Measurements from ENCODE around the gene PABPC1L.

The PABPC1L gene

GRCh38 chr20:44901974-44902373 lies 7.9 kb upstream of the PABPC1L start:
- peak; percentile 40 for DNase-seq

DNA sequence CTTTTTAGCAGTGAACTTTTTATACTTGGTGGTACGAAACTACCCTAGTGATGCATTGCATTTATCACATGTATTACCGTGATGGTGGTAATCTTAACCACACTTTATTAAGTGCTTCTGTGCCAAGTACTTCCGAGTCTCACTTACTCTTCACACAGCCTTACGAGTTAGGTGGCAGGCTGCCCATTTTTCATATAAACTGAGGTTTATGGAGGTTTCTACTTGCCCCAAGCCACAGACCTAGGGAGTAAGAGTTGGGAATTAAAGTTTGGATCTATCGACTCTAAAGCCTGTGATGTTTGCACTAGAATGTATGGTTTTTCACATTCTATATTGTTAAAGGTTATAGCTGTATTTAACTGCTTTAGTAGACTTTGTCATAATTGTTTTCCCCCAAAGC lies 5.5 kb upstream of the PABPC1L start:
- no peak for DNase-seq

GRCh38 chr20:44908987-44909871 lies 631 bp upstream of the PABPC1L start:
- DNase-seq: no peak

GRCh38 chr20:44910690-44911262 lies 916 bp downstream of the PABPC1L start:
- no peak for DNase-seq

DNA sequence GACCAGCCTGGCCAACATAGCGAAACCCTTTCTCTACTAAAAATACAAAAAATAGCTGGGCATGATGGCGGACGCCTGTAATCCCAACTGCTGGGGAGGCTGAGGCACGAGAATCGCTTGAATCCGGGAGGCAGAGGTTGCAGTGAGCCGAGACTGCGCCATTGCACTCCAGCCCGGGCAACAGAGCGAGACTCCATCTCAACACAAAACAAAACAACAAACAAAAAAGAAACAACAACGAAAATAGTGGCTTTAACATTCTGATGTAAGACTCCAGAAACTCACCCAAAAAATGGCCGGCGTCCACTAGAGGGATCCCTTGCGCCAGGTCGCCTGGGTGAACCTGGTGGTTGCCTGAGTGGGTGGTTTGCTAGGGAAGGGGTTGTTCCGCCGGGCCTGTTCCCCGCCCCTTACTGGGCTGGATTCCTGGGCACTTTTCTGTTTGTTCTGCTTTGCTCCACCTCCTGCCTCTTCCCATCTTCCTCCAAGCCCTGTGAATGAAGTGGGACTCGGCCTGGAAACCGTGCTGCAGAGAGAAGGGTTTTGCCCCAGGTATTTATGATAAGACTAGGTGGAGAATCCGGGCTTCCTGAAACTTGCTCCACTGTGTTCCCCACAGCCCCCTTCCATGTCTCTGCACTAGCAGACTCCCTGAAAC lies 1.5 kb downstream of the PABPC1L start:
- DNase-seq: no peak

DNA sequence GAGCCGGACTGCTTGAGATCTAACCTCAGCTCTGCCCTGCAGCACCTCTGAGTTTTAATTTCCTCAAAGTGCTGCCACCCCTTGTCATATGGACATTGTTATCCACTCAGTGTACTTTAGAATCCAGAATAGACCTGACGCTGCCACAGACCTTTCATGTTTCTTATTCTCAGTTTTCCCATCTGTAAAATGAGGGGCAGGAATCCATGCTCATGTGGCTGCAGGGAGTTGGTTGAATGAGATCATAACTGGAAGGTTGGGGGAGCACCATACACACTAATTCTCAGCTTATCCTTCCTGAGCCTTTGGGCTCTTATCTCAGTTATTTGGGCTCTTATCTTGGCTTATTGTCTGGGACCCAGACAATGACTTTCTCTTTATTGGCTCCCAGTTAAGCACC lies 2.3 kb downstream of the PABPC1L start:
- DNase-seq: no peak

DNA sequence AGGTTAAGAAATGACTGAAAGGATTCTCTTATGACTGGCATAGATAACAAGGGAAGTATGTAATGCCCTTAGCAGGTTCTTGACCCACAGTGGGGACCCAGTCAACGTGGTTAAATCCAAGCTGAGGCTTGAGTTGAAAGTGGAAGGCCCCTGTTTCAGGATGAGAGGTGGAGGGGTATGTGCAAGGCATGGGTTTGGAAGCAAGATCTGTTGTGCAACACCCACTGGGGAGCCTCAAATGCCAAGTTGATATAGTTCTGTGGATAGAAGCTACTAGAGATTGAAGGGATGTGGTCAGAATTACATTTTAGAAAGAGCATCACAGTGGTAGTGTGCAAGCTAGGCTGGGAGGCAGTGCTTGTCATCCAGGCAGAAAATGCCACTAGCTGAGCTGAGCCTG lies 5.1 kb downstream of the PABPC1L start:
- DNase-seq: no peak

DNA sequence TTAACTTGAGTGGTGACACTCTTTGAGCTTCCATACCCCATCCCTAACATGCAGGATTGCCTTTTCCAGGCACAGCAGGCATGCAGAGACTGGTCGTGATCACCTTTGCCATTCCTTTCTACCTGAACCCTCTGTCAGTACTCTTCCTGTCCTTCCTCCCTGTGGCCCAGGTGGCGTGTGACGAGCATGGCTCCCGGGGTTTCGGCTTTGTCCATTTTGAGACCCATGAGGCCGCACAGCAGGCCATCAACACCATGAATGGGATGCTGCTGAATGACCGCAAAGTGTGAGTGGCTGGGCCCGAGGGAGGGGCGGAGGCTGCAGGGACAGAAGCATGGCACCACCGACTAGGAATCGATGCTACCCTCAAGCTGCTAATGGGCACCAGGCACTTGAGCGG lies 6.7 kb downstream of the PABPC1L start:
- DNase-seq: no peak

- DNase-seq: no peak
These were observed 7.5 kb downstream of the PABPC1L start for GRCh38 chr20:44917399-44917798.

- no peak for DNase-seq
These were observed 8.5 kb downstream of the PABPC1L start for GRCh38 chr20:44918342-44918741.

DNA sequence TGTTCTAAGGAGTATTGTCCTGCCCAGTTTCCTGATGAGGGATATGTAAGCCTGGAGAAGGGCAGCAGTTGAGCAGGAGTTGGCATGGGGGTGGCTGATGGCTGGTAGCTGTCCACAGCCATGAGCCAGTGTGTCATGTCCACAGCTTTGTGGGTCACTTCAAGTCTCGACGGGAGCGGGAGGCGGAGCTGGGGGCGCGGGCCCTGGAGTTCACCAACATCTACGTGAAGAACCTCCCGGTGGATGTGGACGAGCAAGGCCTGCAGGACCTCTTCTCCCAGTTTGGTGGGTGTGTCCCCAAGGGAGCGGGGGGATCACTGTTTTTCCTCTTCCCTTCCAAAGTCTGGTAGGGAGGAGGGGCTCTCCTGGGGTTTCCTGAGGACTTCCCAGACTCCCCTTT lies 8.9 kb downstream of the PABPC1L start:
- DNase-seq: no peak

GRCh38 chr20:44921447-44921846 lies 11.6 kb downstream of the PABPC1L start:
- no peak for DNase-seq

- DNase-seq: no peak
These were observed 14.7 kb downstream of the PABPC1L start for GRCh38 chr20:44924541-44924940.

GRCh38 chr20:44928595-44928994 lies 18.7 kb downstream of the PABPC1L start:
- DNase-seq: no peak

DNA sequence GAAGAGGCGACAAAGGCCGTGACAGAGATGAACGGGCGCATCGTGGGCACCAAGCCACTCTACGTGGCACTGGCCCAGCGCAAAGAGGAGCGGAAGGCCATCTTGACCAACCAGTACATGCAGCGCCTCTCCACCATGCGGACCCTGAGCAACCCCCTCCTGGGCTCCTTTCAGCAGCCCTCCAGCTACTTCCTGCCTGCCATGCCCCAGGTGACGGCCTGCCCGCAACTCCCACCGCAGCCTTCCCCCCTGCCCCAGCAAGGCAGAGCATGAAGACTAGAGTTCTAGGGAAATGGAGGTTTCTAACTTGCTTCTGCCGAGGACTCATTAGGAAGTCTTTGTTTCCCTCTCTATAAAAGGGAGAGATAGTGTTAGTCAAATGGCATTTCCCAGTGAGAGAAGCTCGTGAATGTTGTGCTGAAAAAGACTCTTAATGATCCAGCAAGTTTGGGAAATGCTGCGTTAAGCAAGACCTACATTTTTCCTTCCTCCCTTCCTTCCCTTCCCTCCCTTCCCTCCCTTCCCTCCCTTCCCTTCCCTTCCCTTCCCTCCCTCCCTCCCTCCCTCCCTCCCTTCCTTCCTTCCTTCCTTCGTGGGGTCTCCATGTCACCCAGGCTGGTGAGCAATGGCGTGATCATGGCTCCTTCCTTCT lies 20.8 kb downstream of the PABPC1L start:
- no peak for DNase-seq

- no peak for DNase-seq
These were observed 22.1 kb downstream of the PABPC1L start for GRCh38 chr20:44931911-44932310.

DNA sequence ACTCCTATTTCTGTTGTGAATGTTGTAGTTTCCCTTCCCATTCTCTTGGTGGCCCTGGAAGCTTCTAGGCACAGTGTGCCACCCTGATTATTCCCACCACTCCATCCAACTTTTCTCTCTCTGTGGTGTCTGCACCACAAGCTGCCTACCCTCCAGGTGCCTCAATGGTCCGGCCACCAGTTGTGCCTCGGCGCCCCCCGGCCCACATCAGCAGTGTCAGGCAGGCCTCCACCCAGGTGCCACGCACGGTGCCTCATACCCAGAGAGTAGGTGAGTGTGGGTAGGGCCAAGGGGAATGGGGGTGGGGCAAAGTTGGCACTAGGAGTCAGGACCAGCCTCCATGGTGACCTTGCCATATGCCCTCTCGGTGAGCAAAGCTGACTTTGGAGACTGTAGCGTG lies 23.1 kb downstream of the PABPC1L start:
- DNase-seq: no peak

GRCh38 chr20:44936510-44936909 lies 26.6 kb downstream of the PABPC1L start:
- no peak for DNase-seq

DNA sequence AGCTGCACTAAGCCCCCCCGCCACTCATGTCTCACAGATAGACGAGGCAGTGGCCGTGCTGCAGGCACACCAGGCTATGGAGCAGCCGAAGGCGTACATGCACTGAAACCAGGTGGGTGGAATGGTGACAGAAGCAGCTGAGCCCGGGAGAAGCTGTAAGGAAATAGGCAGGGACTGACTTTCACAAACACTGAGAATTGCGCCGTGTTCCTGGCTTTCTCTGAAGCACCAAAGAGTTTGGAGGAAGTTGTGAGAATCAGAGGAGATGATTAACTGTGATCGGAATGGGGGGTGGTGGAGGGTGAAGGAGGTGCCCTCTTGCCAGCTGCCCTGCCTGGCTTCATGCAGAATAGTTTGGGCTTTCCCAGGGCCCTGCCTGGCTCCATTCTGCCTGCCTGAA lies 28.8 kb downstream of the PABPC1L start:
- DNase-seq: no peak

DNA sequence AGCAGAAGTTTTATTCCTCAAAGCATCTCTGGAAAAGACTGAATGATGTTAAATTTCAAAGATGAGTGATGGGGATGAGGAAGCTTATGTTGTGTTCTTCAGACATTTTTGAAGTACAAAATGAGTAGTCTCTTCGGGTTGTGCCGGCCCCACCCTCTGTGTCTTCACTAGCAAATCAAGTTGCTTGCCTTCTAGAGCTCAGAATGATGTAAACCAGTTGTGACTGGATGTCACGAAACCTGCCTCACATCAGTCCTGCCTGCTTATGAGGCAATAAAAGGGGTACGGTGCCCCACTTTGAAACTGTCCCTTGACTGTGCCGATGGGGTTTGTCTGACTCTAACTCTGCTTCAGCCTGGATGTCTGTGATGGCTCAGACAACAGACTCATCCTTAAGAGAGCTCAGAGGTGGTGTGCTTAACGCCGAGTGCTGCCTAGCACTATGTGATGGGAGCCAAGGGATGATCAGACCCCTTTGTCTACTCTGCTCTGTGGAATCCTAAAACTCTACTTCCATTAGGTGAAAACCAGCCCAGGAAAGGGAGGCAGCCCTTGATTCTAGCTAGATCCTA lies 31.3 kb downstream of the PABPC1L start:
- no peak for DNase-seq

GRCh38 chr20:44942264-44942973 lies 32.6 kb downstream of the PABPC1L start:
- no peak for DNase-seq

DNA sequence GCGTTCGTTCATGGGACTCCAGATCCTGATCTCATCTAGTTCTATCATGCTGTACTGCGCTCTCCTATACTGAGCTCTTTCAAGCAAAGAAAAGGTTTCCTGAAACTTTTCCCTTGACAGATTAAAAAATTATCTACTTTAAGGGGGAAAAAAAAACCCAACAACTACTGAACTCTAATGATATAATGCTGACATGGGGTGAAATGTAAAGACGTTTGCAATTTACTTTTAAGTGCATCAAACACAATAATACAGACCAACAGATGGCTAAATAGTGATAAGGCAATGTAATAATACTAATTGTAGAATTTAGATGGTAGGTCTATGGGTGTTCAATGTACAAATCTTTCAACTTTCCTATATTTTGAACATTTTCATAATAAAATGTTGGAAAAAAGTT lies 34.0 kb downstream of the PABPC1L start:
- no peak for DNase-seq

- no peak for DNase-seq
These were observed 35.4 kb downstream of the PABPC1L start for GRCh38 chr20:44945261-44945660.
